HUDEP-2 (cell line): ENCODE results near the gene OIT3.

ENCODE experiments used
- DNase-seq, 76 experiments: peaks; one replicate each; lab custom pipeline; 2025; ENCODE audit not compliant: unreplicated experiment in 76 of 76; lab: John Stamatoyannopoulos, UW

OIT3 gene

GRCh38 chr10:72948762-72949161, 55.2 kb downstream of the OIT3 start:
- DNase-seq, result no peak

- no peak for DNase-seq
Observed at GRCh38 chr10:72951760-72952159, 58.2 kb downstream of the OIT3 start.

- DNase-seq, result no peak
Observed at GRCh38 chr10:72952189-72952588, 58.6 kb downstream of the OIT3 start.

- no peak for DNase-seq
Observed at GRCh38 chr10:72952642-72953158, 59.2 kb downstream of the OIT3 start.

GRCh38 chr10:72953687-72954086, 60.1 kb downstream of the OIT3 start:
- DNase-seq, result no peak

- DNase-seq, result no peak
Observed at GRCh38 chr10:72954230-72954595, 60.7 kb downstream of the OIT3 start.

GRCh38 chr10:72954596-72955554, 61.3 kb downstream of the OIT3 start, which contains the start of gene PLA2G12B:
PLA2G12B (minus strand) TSS chr10:72954806; CDS start chr10:72954685, 121 bp downstream.
- no peak for DNase-seq

- no peak for DNase-seq
Observed at GRCh38 chr10:72956001-72956400, 62.5 kb downstream of the OIT3 start.

GRCh38 chr10:72976886-72977285, 83.3 kb downstream of the OIT3 start:
- DNase-seq, result no peak

- no peak for DNase-seq
Observed at GRCh38 chr10:72979709-72980108, 86.2 kb downstream of the OIT3 start.

GRCh38 chr10:72980348-72980747, 86.8 kb downstream of the OIT3 start:
- DNase-seq, result no peak

- DNase-seq, result peak in 1 of 76 experiments; percentile 1
Observed at GRCh38 chr10:72981028-72981881, 87.7 kb downstream of the OIT3 start.

- peak in 48 of 76 experiments; percentile 1 to 57 (median 22) for DNase-seq
Observed at GRCh38 chr10:72981882-72982529, 88.5 kb downstream of the OIT3 start.
